ENCODE measurements around the gene SLC9A9. TPM values are rescaled to one million over a fixed set of nuclear protein-coding genes. Genes with fewer than 3 reads are reported as not detected.

The SLC9A9 gene
- polyA plus RNA-seq, 1 donor from 2014 or later = 0.54 TPM

DNA sequence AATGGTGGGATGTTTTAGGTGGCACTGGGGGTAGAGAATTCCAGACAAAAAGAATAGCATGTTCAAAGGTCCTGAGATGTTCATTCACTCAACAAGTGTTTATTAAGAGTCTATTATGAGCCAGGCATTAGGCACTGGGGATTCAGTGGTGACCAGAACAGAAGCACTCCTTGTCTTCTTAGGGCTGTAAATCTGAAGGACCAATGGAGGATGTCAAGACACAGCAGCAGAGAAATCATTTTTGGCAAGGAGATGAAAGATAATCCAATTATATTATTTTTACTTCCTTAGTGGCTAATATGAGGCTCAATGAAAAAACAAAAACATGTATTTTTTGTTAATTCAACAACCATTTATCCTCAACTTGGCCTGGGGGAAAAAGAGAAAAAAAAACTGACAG lies 218.5 kb downstream of the SLC9A9 start:
- Histone ChIP-seq H3K9me2 (ENCODE audit: insufficient read depth, low read length) (no peaks in the 10 kb centered on the region), H3K79me2 (replicated peaks; ENCODE audit: insufficient read depth, low read length) (no peaks in the 10 kb centered on the region), H3K27ac (ENCODE audit: low read length) (no peak overlapping the region), H3K9me3 (ENCODE audit: low read length) (no peaks in the 10 kb centered on the region), H2AFZ (ENCODE audit: low read depth, low read length) (no peak overlapping the region), H3K9ac (ENCODE audit: low read length) (no peak overlapping the region), H3F3A (ENCODE audit: insufficient read depth, low read length, poor library complexity, severe bottlenecking) (no peaks in the 10 kb centered on the region), H3K4me3 (ENCODE audit: low read length) (no peak overlapping the region), H4K20me1 (ENCODE audit: insufficient read depth) (no peaks in the 10 kb centered on the region), H3K4me2 (ENCODE audit: low read length) (no peak overlapping the region), H3K36me3 (ENCODE audit: insufficient read depth, low read length) (no peaks in the 10 kb centered on the region), H3K27me3 (ENCODE audit: insufficient read depth, low read depth, low read length) (no peaks in the 10 kb centered on the region)
- TF ChIP-seq RAD21 (conservative IDR thresholded peaks at IDR 0.05) (no peak), CTCF (IDR thresholded peaks at IDR 0.05; ENCODE audit: poor library complexity, severe bottlenecking) (no peak), TAF1 (IDR thresholded peaks at IDR 0.05; ENCODE audit: low read depth) (no peak), MXI1 (conservative IDR thresholded peaks at IDR 0.05; ENCODE audit: poor library complexity, severe bottlenecking) (no peak)

DNA sequence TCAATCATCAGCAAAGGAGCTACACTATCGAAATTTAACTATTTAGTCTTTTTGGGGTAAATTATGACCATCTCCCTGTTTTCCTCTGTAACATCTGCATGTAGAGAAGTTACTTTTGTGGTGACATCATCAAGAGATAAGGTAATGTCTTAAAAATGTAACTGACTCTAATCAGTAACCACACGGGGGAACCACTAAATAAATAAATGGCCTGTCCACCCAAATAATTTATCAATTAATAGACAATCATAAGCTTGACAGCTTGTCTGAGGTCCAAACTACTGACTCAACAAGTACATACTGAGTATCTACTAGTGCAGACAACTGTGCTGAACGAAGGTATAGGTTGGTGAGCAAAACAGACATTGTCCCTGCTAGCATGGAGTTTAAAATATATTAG lies 219.3 kb downstream of the SLC9A9 start:
- Histone ChIP-seq H3K79me2 (replicated peaks; ENCODE audit: insufficient read depth, low read length) (no peaks in the 10 kb centered on the region), H3K27ac (ENCODE audit: low read length) (no peak overlapping the region), H3F3A (ENCODE audit: insufficient read depth, low read length, poor library complexity, severe bottlenecking) (no peaks in the 10 kb centered on the region), H3K4me3 (ENCODE audit: low read length) (no peak overlapping the region), H3K27me3 (ENCODE audit: insufficient read depth, low read depth, low read length) (no peaks in the 10 kb centered on the region), H3K9me2 (ENCODE audit: insufficient read depth, low read length) (no peaks in the 10 kb centered on the region), H3K9me3 (ENCODE audit: low read length) (no peaks in the 10 kb centered on the region), H2AFZ (ENCODE audit: low read depth, low read length) (no peak overlapping the region), H3K36me3 (ENCODE audit: insufficient read depth, low read length) (no peaks in the 10 kb centered on the region), H3K4me2 (ENCODE audit: low read length) (no peak overlapping the region), H3K9ac (ENCODE audit: low read length) (no peak overlapping the region), H4K20me1 (ENCODE audit: insufficient read depth) (no peaks in the 10 kb centered on the region)
- no peak for TF ChIP-seq TAF1 (IDR thresholded peaks at IDR 0.05; ENCODE audit: low read depth)

DNA sequence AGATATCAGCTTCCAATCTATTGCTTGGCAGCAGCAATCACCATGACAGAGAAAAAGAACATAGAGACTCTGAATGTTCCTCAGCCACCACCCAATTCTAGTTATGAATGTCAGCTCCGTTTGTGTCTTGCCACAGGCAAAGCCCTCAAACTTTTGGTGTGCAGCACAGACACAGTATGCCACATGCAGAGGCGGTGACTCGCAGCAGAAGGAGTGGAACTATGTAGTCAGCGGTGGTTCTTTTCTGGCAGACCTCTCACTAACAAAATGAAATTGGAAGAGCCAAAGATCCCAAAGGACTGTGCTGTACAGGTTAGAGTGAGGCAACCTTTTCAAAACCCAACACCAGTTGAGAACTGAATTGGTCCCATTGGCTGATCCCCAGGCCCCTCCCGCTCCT lies 220.9 kb downstream of the SLC9A9 start:
- Histone ChIP-seq H3K4me2 (ENCODE audit: low read length) (no peak overlapping the region), H3K36me3 (ENCODE audit: insufficient read depth, low read length) (no peaks in the 10 kb centered on the region), H3K9ac (ENCODE audit: low read length) (no peak overlapping the region), H4K20me1 (ENCODE audit: insufficient read depth) (no peaks in the 10 kb centered on the region), H3K4me3 (ENCODE audit: low read length) (no peak overlapping the region), H3K9me2 (ENCODE audit: insufficient read depth, low read length) (no peaks in the 10 kb centered on the region), H3K27me3 (ENCODE audit: insufficient read depth, low read depth, low read length) (no peaks in the 10 kb centered on the region), H3K79me2 (replicated peaks; ENCODE audit: insufficient read depth, low read length) (no peaks in the 10 kb centered on the region), H2AFZ (ENCODE audit: low read depth, low read length) (no peak overlapping the region), H3K9me3 (ENCODE audit: low read length) (no peaks in the 10 kb centered on the region), H3F3A (ENCODE audit: insufficient read depth, low read length, poor library complexity, severe bottlenecking) (no peaks in the 10 kb centered on the region), H3K27ac (ENCODE audit: low read length) (no peak overlapping the region)
- no peak for TF ChIP-seq TAF1 (IDR thresholded peaks at IDR 0.05; ENCODE audit: low read depth)
- no peak for TF ChIP-seq MXI1 (conservative IDR thresholded peaks at IDR 0.05; ENCODE audit: poor library complexity, severe bottlenecking)
- TF ChIP-seq POLR2AphosphoS5 (IDR thresholded peaks at IDR 0.05) = no peak

- no peaks in the 10 kb centered on the region for H3F3A ChIP-seq (ENCODE audit: insufficient read depth, low read length, poor library complexity, severe bottlenecking)
- H3K9me2 ChIP-seq (ENCODE audit: insufficient read depth, low read length) = no peaks in the 10 kb centered on the region
- no peak overlapping the region for H3K4me2 ChIP-seq (ENCODE audit: low read length)
- H3K9me3 ChIP-seq (ENCODE audit: low read length) = peaks cover 5% of the 10 kb centered on the region
- no peak overlapping the region for H3K27ac ChIP-seq (ENCODE audit: low read length)
- TF ChIP-seq SMC3 (conservative IDR thresholded peaks at IDR 0.05; ENCODE audit: poor library complexity) (no peak), POLR2AphosphoS5 (IDR thresholded peaks at IDR 0.05) (no peak), EZH2 (IDR thresholded peaks at IDR 0.05; ENCODE audit: borderline replicate concordance, insufficient read depth, low read length, poor library complexity, severe bottlenecking) (no peak), REST (IDR thresholded peaks at IDR 0.05; ENCODE audit: borderline replicate concordance) (no peak), RAD21 (conservative IDR thresholded peaks at IDR 0.05) (no peak), MXI1 (conservative IDR thresholded peaks at IDR 0.05; ENCODE audit: poor library complexity, severe bottlenecking) (no peak), TAF1 (IDR thresholded peaks at IDR 0.05; ENCODE audit: low read depth) (no peak), CTCF (IDR thresholded peaks at IDR 0.05; ENCODE audit: poor library complexity, severe bottlenecking) (no peak), EP300 (conservative IDR thresholded peaks at IDR 0.05; ENCODE audit: poor library complexity, severe bottlenecking) (no peak)
- H3K36me3 ChIP-seq (ENCODE audit: insufficient read depth, low read length) = no peaks in the 10 kb centered on the region
- no peak overlapping the region for H3K9ac ChIP-seq (ENCODE audit: low read length)
- no peak overlapping the region for H3K4me3 ChIP-seq (ENCODE audit: low read length)
- no peaks in the 10 kb centered on the region for H3K27me3 ChIP-seq (ENCODE audit: insufficient read depth, low read depth, low read length)
- no peaks in the 10 kb centered on the region for H3K79me2 ChIP-seq (replicated peaks; ENCODE audit: insufficient read depth, low read length)
- H2AFZ ChIP-seq (ENCODE audit: low read depth, low read length) = no peak overlapping the region
- H4K20me1 ChIP-seq (ENCODE audit: insufficient read depth) = no peaks in the 10 kb centered on the region
These were observed 229.0 kb downstream of the SLC9A9 start for GRCh38 chr3:143619231-143619630.
